Activated naive CD4-positive, alpha-beta T cell treated with anti-CD3 and anti-CD28 coated beads, Interleukin-2, amount 50 U/mL, for 24 hours (primary cell): ENCODE data around the gene CDC5L.

Source experiments
- H3K27ac Mint-ChIP-seq: one replicate; pipeline ENCODE4 v1.8.0; 2021; ENCODE audit warnings: mild to moderate bottlenecking, mixed read lengths
- H3K27me3 Mint-ChIP-seq: one replicate; pipeline ENCODE4 v1.8.0; 2021; ENCODE audit warnings: mixed read lengths
- H3K36me3 Mint-ChIP-seq: one replicate; pipeline ENCODE4 v1.8.0; 2021; ENCODE audit warnings: mixed read lengths
- H3K4me1 Mint-ChIP-seq: one replicate; pipeline ENCODE4 v1.8.0; 2021; ENCODE audit warnings: mixed read lengths
- H3K4me3 Mint-ChIP-seq: one replicate; pipeline ENCODE4 v1.8.0; 2021; ENCODE audit warnings: mild to moderate bottlenecking, mixed read lengths
- H3K9me3 Mint-ChIP-seq: one replicate; pipeline ENCODE4 v1.8.0; 2021; ENCODE audit warnings: mixed read lengths

The CDC5L gene

DNA sequence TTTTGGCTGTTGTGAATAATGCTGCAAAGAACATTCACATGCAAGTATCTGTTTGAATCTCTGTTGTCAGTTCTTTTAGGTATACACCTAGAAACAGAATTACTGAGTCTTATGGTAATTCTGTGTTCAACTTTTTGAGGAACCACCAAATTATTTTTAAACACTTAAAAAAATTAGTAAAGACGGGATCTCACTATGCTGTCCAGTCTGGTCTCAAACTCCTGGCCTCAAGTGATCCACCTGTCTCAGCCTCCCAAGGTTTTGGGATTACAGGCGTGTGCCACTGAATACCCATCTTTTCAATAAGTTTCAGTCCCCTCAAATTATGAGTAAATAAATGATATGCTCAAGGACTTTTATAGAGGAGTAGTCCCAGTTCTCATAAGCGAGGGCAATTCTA is 27.5 kb upstream of the CDC5L start:
- Mint-ChIP-seq H3K4me3 (no peak overlapping the region), H3K4me1 (no peaks in the 10 kb centered on the region), H3K9me3 (no peaks in the 10 kb centered on the region), H3K27ac (no peak overlapping the region), H3K36me3 (no peaks in the 10 kb centered on the region), H3K27me3 (no peaks in the 10 kb centered on the region)

GRCh38 chr6:44361947-44362346 is 25.6 kb upstream of the CDC5L start:
- Mint-ChIP-seq H3K27ac (no peak overlapping the region), H3K4me3 (no peak overlapping the region), H3K4me1 (no peaks in the 10 kb centered on the region), H3K27me3 (no peaks in the 10 kb centered on the region), H3K9me3 (no peaks in the 10 kb centered on the region), H3K36me3 (no peaks in the 10 kb centered on the region)

DNA sequence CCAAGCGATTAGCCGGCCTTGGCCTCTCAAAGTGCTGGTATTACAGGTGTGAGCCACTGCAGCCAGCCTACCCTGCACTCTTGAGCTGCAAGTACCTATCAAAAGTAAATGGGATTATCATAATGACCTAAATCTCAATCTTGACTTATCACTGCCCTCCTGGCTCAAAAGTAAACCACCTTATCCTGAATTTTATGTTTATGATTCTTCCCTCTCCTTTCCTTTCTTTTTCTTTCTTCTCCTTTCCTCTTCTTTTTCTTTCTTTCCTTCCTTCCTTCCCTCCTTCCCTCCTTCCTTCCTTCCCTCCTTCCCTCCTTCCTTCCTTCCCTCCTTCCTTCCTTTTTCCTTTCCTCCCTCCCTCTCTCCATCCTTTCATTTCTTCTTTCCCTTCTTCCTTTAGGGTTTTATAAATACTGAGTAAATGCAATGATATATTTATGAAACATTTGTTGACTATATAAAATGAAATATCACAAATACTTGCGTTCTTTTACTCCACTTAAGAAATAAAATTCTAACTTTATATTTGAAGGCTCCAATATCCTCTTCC is 24.1 kb upstream of the CDC5L start:
- Mint-ChIP-seq H3K27me3 (peaks cover 3% of the 10 kb centered on the region), H3K4me1 (no peaks in the 10 kb centered on the region), H3K36me3 (no peaks in the 10 kb centered on the region), H3K27ac (no peak overlapping the region), H3K4me3 (no peak overlapping the region), H3K9me3 (no peaks in the 10 kb centered on the region)

GRCh38 chr6:44366781-44367180 is 20.7 kb upstream of the CDC5L start:
- no peaks in the 10 kb centered on the region for H3K9me3 Mint-ChIP-seq
- no peak overlapping the region for H3K27ac Mint-ChIP-seq
- H3K4me3 Mint-ChIP-seq, result no peak overlapping the region
- peaks cover 6% of the 10 kb centered on the region for H3K27me3 Mint-ChIP-seq
- no peaks in the 10 kb centered on the region for H3K4me1 Mint-ChIP-seq
- no peaks in the 10 kb centered on the region for H3K36me3 Mint-ChIP-seq

DNA sequence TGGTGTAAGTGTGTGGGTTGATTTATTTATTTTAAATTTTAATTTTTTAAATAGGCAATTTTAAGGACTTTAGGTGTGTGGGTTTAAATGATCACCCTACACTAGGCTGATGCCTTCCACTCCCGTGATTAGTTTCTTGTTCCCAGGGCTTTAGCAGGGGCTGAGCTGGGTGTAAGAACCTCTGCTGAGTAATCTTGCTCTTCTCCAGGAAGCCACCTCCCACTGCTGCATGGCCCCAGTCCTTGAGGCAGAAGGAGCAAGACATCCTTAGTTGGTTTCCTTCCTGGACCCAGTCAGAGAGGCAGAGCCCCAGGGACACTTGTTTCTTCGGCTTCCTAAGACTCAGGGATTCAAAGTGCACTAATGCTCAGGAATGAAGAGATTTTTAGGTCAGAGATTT is 19.8 kb upstream of the CDC5L start:
- Mint-ChIP-seq H3K36me3 (no peaks in the 10 kb centered on the region), H3K27me3 (peaks cover 6% of the 10 kb centered on the region), H3K27ac (no peak overlapping the region), H3K4me1 (no peaks in the 10 kb centered on the region), H3K4me3 (no peak overlapping the region), H3K9me3 (no peaks in the 10 kb centered on the region)

- Mint-ChIP-seq H3K4me3 (no peak overlapping the region), H3K9me3 (no peaks in the 10 kb centered on the region), H3K4me1 (no peaks in the 10 kb centered on the region), H3K36me3 (no peaks in the 10 kb centered on the region), H3K27ac (no peak overlapping the region), H3K27me3 (peaks cover 10% of the 10 kb centered on the region)
Observed at GRCh38 chr6:44373051-44373450, 14.5 kb upstream of the CDC5L start.

- H3K27me3 Mint-ChIP-seq, result peaks cover 5% of the 10 kb centered on the region
- H3K9me3 Mint-ChIP-seq, result no peaks in the 10 kb centered on the region
- H3K4me3 Mint-ChIP-seq, result no peak overlapping the region
- no peak overlapping the region for H3K27ac Mint-ChIP-seq
- no peaks in the 10 kb centered on the region for H3K36me3 Mint-ChIP-seq
- no peaks in the 10 kb centered on the region for H3K4me1 Mint-ChIP-seq
Observed at GRCh38 chr6:44373787-44374186, 13.7 kb upstream of the CDC5L start.

- Mint-ChIP-seq H3K4me3 (no peak overlapping the region), H3K4me1 (no peaks in the 10 kb centered on the region), H3K9me3 (no peaks in the 10 kb centered on the region), H3K36me3 (no peaks in the 10 kb centered on the region), H3K27me3 (peaks cover 5% of the 10 kb centered on the region), H3K27ac (no peak overlapping the region)
Observed at GRCh38 chr6:44375071-44375470, 12.4 kb upstream of the CDC5L start.

DNA sequence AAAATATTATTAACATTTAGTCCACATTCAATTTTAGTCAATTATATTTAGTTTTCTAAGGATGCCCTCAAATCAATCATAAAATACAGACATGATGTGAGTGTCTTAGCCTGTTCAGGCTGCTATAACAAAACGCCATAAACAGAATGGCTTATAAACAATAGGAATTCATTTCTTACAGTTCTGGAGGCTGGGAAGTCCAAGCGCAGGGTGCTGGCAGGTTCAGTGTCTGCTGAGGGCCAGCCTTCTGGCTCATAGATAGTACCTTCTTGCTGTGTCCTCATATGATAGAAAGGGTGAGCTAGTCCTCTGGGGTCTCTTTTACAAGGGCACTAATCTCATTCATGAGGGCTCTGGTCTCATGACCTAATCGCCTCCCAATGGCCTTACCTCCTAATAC is 10.0 kb upstream of the CDC5L start:
- Mint-ChIP-seq H3K36me3 (no peaks in the 10 kb centered on the region), H3K9me3 (no peaks in the 10 kb centered on the region), H3K4me3 (no peak overlapping the region), H3K4me1 (no peaks in the 10 kb centered on the region), H3K27ac (no peak overlapping the region), H3K27me3 (peaks cover 3% of the 10 kb centered on the region)

DNA sequence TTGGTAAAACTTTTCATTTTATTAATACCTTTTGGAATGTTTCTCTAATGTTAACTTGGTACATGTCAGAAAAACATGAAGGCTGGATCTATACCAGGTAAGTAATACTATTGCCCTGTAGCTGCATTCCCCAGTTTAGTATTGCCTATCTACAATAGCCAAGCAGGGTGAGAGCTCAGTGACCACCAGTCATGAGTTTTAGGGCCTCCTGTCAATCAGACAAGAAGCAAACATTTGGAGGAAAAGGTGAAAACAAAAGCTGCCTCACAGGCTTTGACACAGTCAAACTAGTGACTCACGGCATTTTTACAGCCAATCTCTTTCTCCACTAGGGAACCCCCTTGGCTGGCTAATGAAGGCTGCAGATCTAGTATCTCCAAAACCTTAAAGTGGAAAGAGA is 9.5 kb upstream of the CDC5L start:
- no peaks in the 10 kb centered on the region for H3K36me3 Mint-ChIP-seq
- no peaks in the 10 kb centered on the region for H3K4me1 Mint-ChIP-seq
- H3K27ac Mint-ChIP-seq, result no peak overlapping the region
- peaks cover 3% of the 10 kb centered on the region for H3K27me3 Mint-ChIP-seq
- no peak overlapping the region for H3K4me3 Mint-ChIP-seq
- no peaks in the 10 kb centered on the region for H3K9me3 Mint-ChIP-seq

GRCh38 chr6:44381739-44382138 is 5.8 kb upstream of the CDC5L start:
- Mint-ChIP-seq H3K27me3 (no peaks in the 10 kb centered on the region), H3K36me3 (no peaks in the 10 kb centered on the region), H3K27ac (no peak overlapping the region), H3K4me1 (peaks cover 4% of the 10 kb centered on the region), H3K9me3 (no peaks in the 10 kb centered on the region), H3K4me3 (no peak overlapping the region)

- peak overlapping the region; percentile 94 for H3K4me3 Mint-ChIP-seq
- peaks cover 40% of the 10 kb centered on the region for H3K4me1 Mint-ChIP-seq
- H3K27me3 Mint-ChIP-seq, result no peaks in the 10 kb centered on the region
- H3K9me3 Mint-ChIP-seq, result no peaks in the 10 kb centered on the region
- peak overlapping the region; percentile 98 for H3K27ac Mint-ChIP-seq
- peaks cover 8% of the 10 kb centered on the region for H3K36me3 Mint-ChIP-seq
Observed at GRCh38 chr6:44386364-44386928, 1.1 kb upstream of the CDC5L start.

DNA sequence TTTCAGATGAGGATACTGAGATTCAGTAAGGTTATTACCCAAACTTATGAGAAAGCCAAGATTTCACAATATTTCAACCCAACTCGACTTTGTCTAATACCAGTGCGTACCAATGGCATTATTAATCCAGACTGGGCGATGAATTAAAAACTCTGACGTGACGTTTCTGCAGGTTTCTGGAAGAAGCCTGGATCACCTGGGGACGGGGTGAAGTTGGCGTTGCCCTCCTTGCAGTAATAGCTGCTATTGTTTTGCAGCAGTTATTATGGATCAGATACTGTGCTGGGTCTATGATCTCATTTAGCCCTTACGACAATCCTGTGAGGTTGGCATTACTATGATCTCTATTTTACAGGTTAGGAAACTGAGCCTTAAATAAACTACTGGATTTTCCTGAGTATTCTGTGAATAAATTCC is 569 bp upstream of the CDC5L start:
- Mint-ChIP-seq H3K4me1 (peaks cover 45% of the 10 kb centered on the region), H3K27ac (peak overlapping the region; percentile 98), H3K27me3 (no peaks in the 10 kb centered on the region), H3K36me3 (peaks cover 13% of the 10 kb centered on the region), H3K9me3 (no peaks in the 10 kb centered on the region), H3K4me3 (peak overlapping the region; percentile 94)

- H3K4me3 Mint-ChIP-seq, result peak overlapping the region; percentile 94
- H3K36me3 Mint-ChIP-seq, result peaks cover 14% of the 10 kb centered on the region
- H3K9me3 Mint-ChIP-seq, result no peaks in the 10 kb centered on the region
- peak overlapping the region; percentile 60 for H3K27ac Mint-ChIP-seq
- H3K27me3 Mint-ChIP-seq, result no peaks in the 10 kb centered on the region
- peaks cover 49% of the 10 kb centered on the region for H3K4me1 Mint-ChIP-seq
Observed at GRCh38 chr6:44388135-44388487, 605 bp downstream of the CDC5L start.

DNA sequence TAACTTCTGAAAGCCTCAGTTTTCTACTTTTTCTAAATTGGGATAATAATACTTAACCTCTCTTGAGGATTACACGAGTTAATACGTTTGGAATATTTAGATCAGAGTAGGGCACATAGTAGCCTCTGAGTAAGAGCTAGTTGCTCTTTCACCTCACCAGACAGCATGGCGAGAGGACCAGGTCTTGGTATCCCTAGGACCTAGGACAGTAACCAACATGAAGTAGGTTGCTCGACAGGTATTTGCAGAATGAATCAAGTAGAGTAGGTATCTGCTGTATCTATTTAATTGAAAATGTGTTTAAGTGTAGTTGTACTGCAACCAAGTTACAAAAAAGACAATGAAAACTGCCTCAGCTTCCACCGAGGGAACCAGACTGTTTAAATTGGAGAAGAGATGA is 1.4 kb downstream of the CDC5L start:
- Mint-ChIP-seq H3K9me3 (no peaks in the 10 kb centered on the region), H3K36me3 (peaks cover 16% of the 10 kb centered on the region), H3K4me3 (peak overlapping the region; percentile 94), H3K4me1 (peaks cover 49% of the 10 kb centered on the region), H3K27me3 (no peaks in the 10 kb centered on the region), H3K27ac (peak overlapping the region; percentile 60)

DNA sequence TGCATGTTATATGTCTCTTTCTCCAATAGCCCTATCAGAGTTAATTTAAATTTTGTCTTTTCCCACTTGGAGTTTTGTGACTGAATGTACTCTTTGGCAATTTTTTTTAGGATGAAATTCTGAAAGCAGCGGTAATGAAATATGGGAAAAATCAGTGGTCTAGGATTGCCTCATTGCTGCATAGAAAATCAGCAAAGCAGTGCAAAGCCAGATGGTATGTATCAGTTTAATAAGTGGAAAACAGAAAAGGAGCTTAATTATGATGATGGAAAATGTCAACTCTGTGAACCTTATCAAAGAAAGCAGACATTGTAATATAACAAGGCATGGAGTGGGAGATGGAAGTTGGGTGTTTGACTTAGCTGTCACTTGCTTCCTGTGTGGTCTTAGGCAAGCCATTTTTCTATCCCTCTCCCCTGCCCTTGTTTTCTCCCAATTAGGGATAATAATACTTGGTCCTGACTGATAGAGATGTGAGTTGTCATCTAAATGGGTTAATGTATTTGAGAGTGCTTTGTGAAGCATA is 2.7 kb downstream of the CDC5L start:
- Mint-ChIP-seq H3K27ac (no peak overlapping the region), H3K9me3 (no peaks in the 10 kb centered on the region), H3K4me1 (peaks cover 54% of the 10 kb centered on the region), H3K36me3 (peaks cover 19% of the 10 kb centered on the region), H3K4me3 (peak overlapping the region; percentile 94), H3K27me3 (no peaks in the 10 kb centered on the region)

DNA sequence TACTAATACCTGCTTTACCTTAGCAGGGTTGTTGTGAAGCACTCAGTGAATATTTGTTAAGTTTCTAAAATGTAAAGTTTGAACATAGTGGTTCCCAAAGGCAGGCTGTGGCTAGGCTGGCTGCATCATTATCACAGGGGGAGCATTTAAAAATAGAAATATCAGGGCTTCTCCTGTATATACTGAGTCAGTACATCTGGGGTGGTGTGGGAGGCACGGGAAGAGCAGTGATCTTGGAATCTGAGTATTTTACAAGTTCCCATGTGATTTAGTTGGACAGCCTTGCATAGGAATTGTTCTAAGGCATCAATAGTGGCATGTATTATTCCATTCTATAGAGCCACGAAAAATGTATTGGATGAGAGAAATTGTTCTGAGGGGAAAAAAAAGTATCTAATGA is 8.0 kb downstream of the CDC5L start:
- Mint-ChIP-seq H3K27ac (no peak overlapping the region), H3K36me3 (peaks cover 30% of the 10 kb centered on the region), H3K27me3 (no peaks in the 10 kb centered on the region), H3K4me3 (no peak overlapping the region), H3K4me1 (peaks cover 43% of the 10 kb centered on the region), H3K9me3 (no peaks in the 10 kb centered on the region)
